Lower leg skin (tissue), 4 donors: ENCODE measurements around the gene F8. TPM values are rescaled to one million over a fixed set of nuclear protein-coding genes. Genes with fewer than 3 reads are reported as not detected.

Experiments used
- DNase-seq, 2 donors: peaks; one replicate each; pipeline ENCODE4 v3.0.0-alpha.2; 2019; ENCODE audit warnings: low spot score in 2 of 2
- H3K4me3 ChIP-seq: fragments of 200-600 bp; sonication (generic); 2 replicates; pipeline ENCODE4 v1.5.1; 2017; ENCODE audit warnings: mild to moderate bottlenecking, low read depth; ENCODE audit not compliant: poor library complexity, severe bottlenecking
- POLR2A ChIP-seq, 2 donors: fragments of 450-650 bp; IDR thresholded peaks; one replicate each; pipeline ENCODE4 v1.6.1; 2016 to 2017; ENCODE audit warnings: antibody characterized with exemption in 2 of 2, mild to moderate bottlenecking in 1 of 2, moderate library complexity in 1 of 2
- WGBS, 2 donors: methylation state at CpG; one replicate each; pipeline ENCODE4 v1.1.5; 2018; 5-methylcytosine and 5-hydroxymethylcytosine counted together
- intact Hi-C: fragments of 100-400 bp; cut with DNase I; formaldehyde crosslinking; loops from one replicate; pipeline ENCODE4 v1.15.0; 2023; ENCODE audit warnings: low total_unique reads
- total RNA-seq, 4 donors: library from RNA; depleted of rRNA; stranded (reverse); fragments of >200 nt; gene quantifications; one replicate each; pipeline ENCODE4 v1.1.0, GENCODE V29; 2016
- TF ChIP-seq, protein P1 (sequence below), 3 donors: fragments of 450-650 bp; IDR thresholded peaks; one replicate each; pipeline ENCODE4 v1.5.1; 2016; ENCODE audit warnings: antibody characterized with exemption in 3 of 3, mild to moderate bottlenecking in 3 of 3, moderate library complexity in 2 of 3

F8 gene
- total RNA-seq, 4 donors from 2014 or later, result 2.0 to 7.3 (median 7.0) TPM

- 78 to 92% methylated on average over 1 of the region's 1 CpG for WGBS, 2 donors
Observed at GRCh38 chrX:155056471-155056870, 33.9 kb upstream of the F8 start.

GRCh38 chrX:155055494-155055893, 33.0 kb upstream of the F8 start:
- no peak for TF ChIP-seq POLR2A (IDR thresholded peaks at IDR 0.05)
- TF ChIP-seq, protein P1, sequence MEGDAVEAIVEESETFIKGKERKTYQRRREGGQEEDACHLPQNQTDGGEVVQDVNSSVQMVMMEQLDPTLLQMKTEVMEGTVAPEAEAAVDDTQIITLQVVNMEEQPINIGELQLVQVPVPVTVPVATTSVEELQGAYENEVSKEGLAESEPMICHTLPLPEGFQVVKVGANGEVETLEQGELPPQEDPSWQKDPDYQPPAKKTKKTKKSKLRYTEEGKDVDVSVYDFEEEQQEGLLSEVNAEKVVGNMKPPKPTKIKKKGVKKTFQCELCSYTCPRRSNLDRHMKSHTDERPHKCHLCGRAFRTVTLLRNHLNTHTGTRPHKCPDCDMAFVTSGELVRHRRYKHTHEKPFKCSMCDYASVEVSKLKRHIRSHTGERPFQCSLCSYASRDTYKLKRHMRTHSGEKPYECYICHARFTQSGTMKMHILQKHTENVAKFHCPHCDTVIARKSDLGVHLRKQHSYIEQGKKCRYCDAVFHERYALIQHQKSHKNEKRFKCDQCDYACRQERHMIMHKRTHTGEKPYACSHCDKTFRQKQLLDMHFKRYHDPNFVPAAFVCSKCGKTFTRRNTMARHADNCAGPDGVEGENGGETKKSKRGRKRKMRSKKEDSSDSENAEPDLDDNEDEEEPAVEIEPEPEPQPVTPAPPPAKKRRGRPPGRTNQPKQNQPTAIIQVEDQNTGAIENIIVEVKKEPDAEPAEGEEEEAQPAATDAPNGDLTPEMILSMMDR (IDR thresholded peaks at IDR 0.05), result no peak
- intact Hi-C loops, result loop anchor here (5.0 kb wide), 1 partner anchor 73 kb away; no protein-coding TSS in a partner anchor
- DNase-seq, result no peak
- no peak overlapping the region for H3K4me3 ChIP-seq
- WGBS, 2 donors, result 72 to 91% methylated on average over 3 of the region's 3 CpGs

More at GRCh38 chrX:155056471-155056870, 33.9 kb upstream of the F8 start:
- intact Hi-C loops, result loop anchor here (5.0 kb wide), 1 partner anchor 74 kb away; no protein-coding TSS in a partner anchor
- TF ChIP-seq, protein P1 (IDR thresholded peaks at IDR 0.05), result no peak
- no peak for TF ChIP-seq POLR2A (IDR thresholded peaks at IDR 0.05)
- H3K4me3 ChIP-seq, result no peak overlapping the region
- no peak for DNase-seq

- 81 to 83% methylated on average over 4 of the region's 4 CpGs for WGBS, 2 donors
- no peak overlapping the region for H3K4me3 ChIP-seq
- DNase-seq, result no peak
- intact Hi-C loops, result no loop called here
- TF ChIP-seq, protein P1 (IDR thresholded peaks at IDR 0.05), result no peak
- TF ChIP-seq POLR2A (IDR thresholded peaks at IDR 0.05), result no peak
Observed at GRCh38 chrX:155054255-155054654, 31.7 kb upstream of the F8 start.

DNA sequence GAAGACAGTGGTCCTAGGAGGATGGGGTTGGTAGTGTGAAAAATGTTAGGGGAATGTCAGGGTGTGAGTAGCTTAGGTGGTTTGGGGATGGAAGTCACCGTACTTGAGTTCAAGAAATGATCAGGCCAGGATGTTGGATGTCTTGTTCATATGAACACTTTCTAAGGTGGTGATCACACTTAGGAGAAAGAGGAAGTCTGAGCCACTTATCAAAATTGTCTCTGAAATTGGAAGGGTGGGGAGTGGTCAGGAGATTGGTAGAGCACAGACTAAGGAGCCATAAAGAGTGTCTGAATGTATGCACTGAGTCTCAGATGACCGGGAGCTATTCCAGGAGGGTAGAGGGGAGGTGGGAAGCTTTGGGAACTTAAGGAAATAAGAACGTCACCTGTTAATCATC, 31.1 kb upstream of the F8 start:
- TF ChIP-seq POLR2A (IDR thresholded peaks at IDR 0.05), result no peak
- TF ChIP-seq, protein P1 (IDR thresholded peaks at IDR 0.05), result no peak
- DNase-seq, result no peak
- 66 to 76% methylated on average over 3 of the region's 3 CpGs for WGBS, 2 donors
- no peak overlapping the region for H3K4me3 ChIP-seq
- intact Hi-C loops, result no loop called here

GRCh38 chrX:155052738-155053498, 30.4 kb upstream of the F8 start:
- H3K4me3 ChIP-seq, result no peak overlapping the region
- intact Hi-C loops, result no loop called here
- no peak for DNase-seq
- 77 to 95% methylated on average over 5 of the region's 5 CpGs for WGBS, 2 donors
- TF ChIP-seq POLR2A (IDR thresholded peaks at IDR 0.05), result no peak
- TF ChIP-seq, protein P1 (IDR thresholded peaks at IDR 0.05), result no peak
